GM12878 (cell line): ENCODE measurements around the gene C19orf73. TPM values are rescaled to one million over a fixed set of nuclear protein-coding genes. Genes with fewer than 3 reads are reported as not detected.

ENCODE experiments used
- ATAC-seq: fragments of 200-7000 bp; cut with Tn5 transposase; 3 replicates; pipeline ENCODE4 v1.9.1; 2020; ENCODE audit warnings: mild to moderate bottlenecking, moderate library complexity
- BruUV-seq: library from RNA; stranded (reverse); fragments of 400-500 nt; replicated peaks from 2 replicates; lab custom pipeline; 2021; lab: Mats Ljungman, UMichigan
- CTCF ChIA-PET: fragments of 300-600 bp; sonication (Branson Sonifier 250); formaldehyde crosslinking; extraction: SDS; loops from one replicate; lab custom pipeline; 2021; ENCODE audit warnings: inconsistent platforms; lab: Yijun Ruan, JAX
- POLR2A ChIA-PET: fragments of 350-600 bp; formaldehyde crosslinking; extraction: SDS; loops from one replicate; lab custom pipeline; 2021; ENCODE audit warnings: inconsistent platforms; lab: Charles Lee
- RAD21 ChIA-PET: fragments of 300-600 bp; sonication (Branson Sonifier 250); formaldehyde crosslinking; loops from one replicate; lab custom pipeline; 2023; ENCODE audit warnings: antibody characterized with exemption; ENCODE audit not compliant: unreplicated experiment; lab: Charles Lee
- SMC1A ChIA-PET: fragments of 300-600 bp; sonication (Branson Sonifier 250); formaldehyde crosslinking; loops from one replicate; lab custom pipeline; 2023; ENCODE audit not compliant: unreplicated experiment, uncharacterized antibody; lab: Charles Lee
- DNase-seq: peaks from one replicate; pipeline ENCODE4 v3.0.0-alpha.2; 2011; ENCODE audit warnings: low read depth, low spot score
- FAIRE-seq: peaks from 3 replicates; lab custom pipeline; 2011; peaks lifted over from hg19 to GRCh38; lab: Jason Lieb, UNC
- H2AFZ ChIP-seq: 2 replicates; pipeline ENCODE4 v1.6.0; 2011; ENCODE audit warnings: low read depth, low read length, control low read depth; ENCODE audit not compliant: control insufficient read depth
- H3K27ac ChIP-seq: 2 replicates; pipeline ENCODE4 v1.5.1; 2011; ENCODE audit warnings: control low read depth; ENCODE audit not compliant: control insufficient read depth, insufficient read depth
- H3K27me3 ChIP-seq, 2 experiments: replicated peaks in 1 of 2; 2 replicates each; pipeline versions ENCODE4 v1.6.0 to v1.6.1; 2011; ENCODE audit warnings: low read length in 1 of 2; ENCODE audit not compliant: control insufficient read depth in 2 of 2, insufficient read depth in 2 of 2
- H3K36me3 ChIP-seq, 2 experiments: 2 replicates each; pipeline ENCODE4 v1.5.1; 2011; ENCODE audit warnings: low read length in 1 of 2; ENCODE audit not compliant: control insufficient read depth in 2 of 2, insufficient read depth in 2 of 2
- H3K4me1 ChIP-seq: 2 replicates; pipeline ENCODE4 v1.6.1; 2011; ENCODE audit warnings: mild to moderate bottlenecking, low read length, moderate library complexity, mixed read lengths; ENCODE audit not compliant: control insufficient read depth, insufficient read depth
- H3K4me2 ChIP-seq: 2 replicates; pipeline ENCODE4 v1.6.0; 2011; ENCODE audit warnings: control low read depth; ENCODE audit not compliant: control insufficient read depth, insufficient read depth
- H3K4me3 ChIP-seq: fragments of 200-600 bp; sonication (generic); 2 replicates; pipeline ENCODE4 v1.5.1; 2016
- H3K79me2 ChIP-seq: 2 replicates; pipeline ENCODE4 v1.6.0; 2011; ENCODE audit warnings: low read length; ENCODE audit not compliant: control insufficient read depth, insufficient read depth
- H3K9ac ChIP-seq: 2 replicates; pipeline ENCODE4 v1.8.0; 2011; ENCODE audit warnings: low read length, control low read depth, mixed read lengths; ENCODE audit not compliant: control insufficient read depth, insufficient read depth
- H3K9me3 ChIP-seq: replicated peaks from 3 replicates; pipeline ENCODE4 v1.5.1; 2011; ENCODE audit warnings: mild to moderate bottlenecking, low read length; ENCODE audit not compliant: control insufficient read depth, insufficient read depth
- H4K20me1 ChIP-seq: 2 replicates; pipeline ENCODE4 v1.6.0; 2011; ENCODE audit not compliant: control insufficient read depth, insufficient read depth
- ATF7 ChIP-seq: fragments of 450-650 bp; IDR thresholded peaks from 2 replicates; pipeline ENCODE4 v1.6.1; 2016; ENCODE audit warnings: low read depth, mild to moderate bottlenecking
- DPF2 ChIP-seq: fragments of 450-650 bp; IDR thresholded peaks from 2 replicates; pipeline ENCODE4 v1.6.1; 2017; ENCODE audit warnings: mild to moderate bottlenecking
- KAT2A ChIP-seq: conservative IDR thresholded peaks from 2 replicates; pipeline ENCODE4 v1.6.1; 2011; ENCODE audit warnings: low read depth, low read length; ENCODE audit not compliant: control insufficient read depth
- MTA2 ChIP-seq: fragments of 450-650 bp; IDR thresholded peaks from 2 replicates; pipeline ENCODE4 v1.6.1; 2016; ENCODE audit warnings: low read depth, mild to moderate bottlenecking, moderate library complexity
- NBN ChIP-seq: fragments of 450-650 bp; IDR thresholded peaks from 2 replicates; pipeline ENCODE4 v1.6.1; 2016
- POLR2A ChIP-seq: IDR thresholded peaks from 2 replicates; pipeline ENCODE4 v1.6.1; 2011; ENCODE audit warnings: low read depth, mild to moderate bottlenecking, low read length
- WGBS: methylation state at CpG from one replicate; pipeline ENCODE4 v1.1.6; 2016; ENCODE audit warnings: low lambda C conversion rate; ENCODE audit not compliant: insufficient replicate concordance, insufficient coverage; ENCODE audit errors: missing lambda C conversion rate; 5-methylcytosine and 5-hydroxymethylcytosine counted together
- in situ Hi-C: fragments of 300-500 bp; cut with MboI; formaldehyde crosslinking; loops from 9 replicates; pipeline ENCODE4 v1.14.3; 2018; ENCODE audit warnings: mixed read lengths
- intact Hi-C: fragments of 100-400 bp; cut with micrococcal nuclease; formaldehyde crosslinking; loops from one replicate; pipeline ENCODE4 v1.14.2; 2022; ENCODE audit not compliant: unreplicated experiment
- polyA plus RNA-seq, 11 experiments: library from polyadenylated mRNA; depleted of rRNA in 4 of 11; unstranded in 6 of 11; stranded (reverse) in 5 of 11; fragments of >200 nt; fragmentation: Nextera tagmentation in 4 of 11; fragmentation: Illumina TruSeq in 1 of 11; extraction: Ambion mirVana in 4 of 11; extraction: Trizol in 1 of 11; gene quantifications; 1 replicate in 1 of 11; 2 replicates in 10 of 11; pipeline versions ENCODE4 v1.2.1 to v1.2.3, GENCODE V29; 2011 to 2016; ENCODE audit warnings: inconsistent platforms in 2 of 11, missing spikeins in 2 of 11, low read depth in 1 of 11
- total RNA-seq, 4 experiments: library from RNA; depleted of rRNA in 3 of 4; stranded (reverse); fragments of >200 nt in 3 of 4; fragmentation: Illumina TruSeq in 1 of 4; extraction: Trizol in 1 of 4; gene quantifications; 2 replicates each; pipeline versions ENCODE4 v1.2.1 to v1.2.3, GENCODE V29; 2013 to 2021
- TF ChIP-seq, protein P1 (sequence below): fragments of 450-650 bp; IDR thresholded peaks from 2 replicates; pipeline ENCODE4 v1.6.1; 2017; ENCODE audit warnings: mild to moderate bottlenecking, moderate library complexity
- TF ChIP-seq, protein P2 (sequence below): fragments of 150-350 bp; IDR thresholded peaks from 2 replicates; pipeline ENCODE4 v1.6.1; 2014; ENCODE audit warnings: mild to moderate bottlenecking, low read depth, low read length
- TF ChIP-seq, protein P3 (sequence below): fragments of 450-650 bp; IDR thresholded peaks from 2 replicates; pipeline ENCODE4 v1.6.1; 2014; ENCODE audit warnings: mild to moderate bottlenecking
- TF ChIP-seq, protein P4 (sequence below): fragments of 450-650 bp; IDR thresholded peaks from 2 replicates; pipeline ENCODE4 v1.6.1; 2017; ENCODE audit warnings: antibody characterized with exemption, mild to moderate bottlenecking, moderate library complexity

C19orf73 gene
- total and polyA plus RNA-seq, 10 of the 15 experiments (the other 5 are each of a cell fraction or from before 2014, with no cell fraction given): 0.20 to 2.0 (median 0.80) TPM

DNA sequence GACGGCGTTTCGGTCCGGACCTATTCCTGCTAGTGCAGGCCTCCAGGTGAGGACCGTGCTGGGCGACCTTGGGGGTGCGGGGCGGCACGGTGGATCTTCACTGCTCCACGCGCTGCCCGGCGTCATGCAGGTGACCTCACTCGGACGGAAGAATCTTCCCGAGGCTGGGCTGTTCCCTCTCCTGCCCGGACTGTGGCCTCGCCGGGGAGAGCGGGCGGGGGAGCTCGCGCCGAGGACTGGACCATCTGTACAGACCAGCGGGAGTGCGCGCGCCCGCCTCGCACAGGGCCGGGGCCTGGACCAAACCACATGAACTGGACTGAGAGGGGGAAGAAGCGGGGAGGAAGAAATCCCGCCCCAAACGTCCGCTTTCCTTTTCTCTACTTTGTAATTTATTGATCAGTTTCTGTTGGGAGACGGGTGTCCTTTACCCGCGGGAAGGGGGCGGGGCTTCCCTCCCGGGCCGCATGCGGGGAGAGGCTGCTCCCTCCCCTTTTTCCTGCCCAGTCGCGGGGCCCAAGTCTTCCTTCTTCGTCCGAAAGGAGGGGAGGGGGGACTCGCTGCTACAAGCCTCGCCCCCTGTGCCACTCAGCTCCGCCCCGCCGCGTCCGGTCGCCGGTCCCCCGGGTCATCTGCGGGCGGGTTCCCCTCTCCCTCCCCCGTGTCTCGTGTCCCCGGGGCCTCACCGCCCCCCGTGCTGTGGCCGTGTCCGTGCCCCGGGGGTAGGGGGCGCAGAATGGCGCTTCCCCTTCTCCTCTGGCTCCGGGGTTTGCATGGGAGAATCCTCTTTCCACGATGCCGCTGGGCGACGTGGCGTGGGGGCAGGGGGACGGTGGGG lies 31.4 kb upstream of the C19orf73 start:
- SMC1A ChIA-PET: interaction anchor here (1.2 kb wide), 1 partner anchor 48 kb away, joined by 4 read pairs; no protein-coding TSS in a partner anchor
- peaks cover 4% of the 10 kb centered on the region; the same call in 2 of the 3 replicates for H3K9me3 ChIP-seq
- TF ChIP-seq KAT2A (no peak), MTA2 (peak; percentile 21; the same call in 1 of the 2 replicates), POLR2A (no peak), DPF2 (peak; percentile 43; the same call in 1 of the 2 replicates), NBN (peak; percentile 82; the same call in 1 of the 2 replicates), ATF7 (peak; percentile 99)
- TF ChIP-seq, protein P1, sequence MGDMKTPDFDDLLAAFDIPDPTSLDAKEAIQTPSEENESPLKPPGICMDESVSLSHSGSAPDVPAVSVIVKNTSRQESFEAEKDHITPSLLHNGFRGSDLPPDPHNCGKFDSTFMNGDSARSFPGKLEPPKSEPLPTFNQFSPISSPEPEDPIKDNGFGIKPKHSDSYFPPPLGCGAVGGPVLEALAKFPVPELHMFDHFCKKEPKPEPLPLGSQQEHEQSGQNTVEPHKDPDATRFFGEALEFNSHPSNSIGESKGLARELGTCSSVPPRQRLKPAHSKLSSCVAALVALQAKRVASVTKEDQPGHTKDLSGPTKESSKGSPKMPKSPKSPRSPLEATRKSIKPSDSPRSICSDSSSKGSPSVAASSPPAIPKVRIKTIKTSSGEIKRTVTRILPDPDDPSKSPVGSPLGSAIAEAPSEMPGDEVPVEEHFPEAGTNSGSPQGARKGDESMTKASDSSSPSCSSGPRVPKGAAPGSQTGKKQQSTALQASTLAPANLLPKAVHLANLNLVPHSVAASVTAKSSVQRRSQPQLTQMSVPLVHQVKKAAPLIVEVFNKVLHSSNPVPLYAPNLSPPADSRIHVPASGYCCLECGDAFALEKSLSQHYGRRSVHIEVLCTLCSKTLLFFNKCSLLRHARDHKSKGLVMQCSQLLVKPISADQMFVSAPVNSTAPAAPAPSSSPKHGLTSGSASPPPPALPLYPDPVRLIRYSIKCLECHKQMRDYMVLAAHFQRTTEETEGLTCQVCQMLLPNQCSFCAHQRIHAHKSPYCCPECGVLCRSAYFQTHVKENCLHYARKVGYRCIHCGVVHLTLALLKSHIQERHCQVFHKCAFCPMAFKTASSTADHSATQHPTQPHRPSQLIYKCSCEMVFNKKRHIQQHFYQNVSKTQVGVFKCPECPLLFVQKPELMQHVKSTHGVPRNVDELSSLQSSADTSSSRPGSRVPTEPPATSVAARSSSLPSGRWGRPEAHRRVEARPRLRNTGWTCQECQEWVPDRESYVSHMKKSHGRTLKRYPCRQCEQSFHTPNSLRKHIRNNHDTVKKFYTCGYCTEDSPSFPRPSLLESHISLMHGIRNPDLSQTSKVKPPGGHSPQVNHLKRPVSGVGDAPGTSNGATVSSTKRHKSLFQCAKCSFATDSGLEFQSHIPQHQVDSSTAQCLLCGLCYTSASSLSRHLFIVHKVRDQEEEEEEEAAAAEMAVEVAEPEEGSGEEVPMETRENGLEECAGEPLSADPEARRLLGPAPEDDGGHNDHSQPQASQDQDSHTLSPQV: no peak
- TF ChIP-seq, protein P2, sequence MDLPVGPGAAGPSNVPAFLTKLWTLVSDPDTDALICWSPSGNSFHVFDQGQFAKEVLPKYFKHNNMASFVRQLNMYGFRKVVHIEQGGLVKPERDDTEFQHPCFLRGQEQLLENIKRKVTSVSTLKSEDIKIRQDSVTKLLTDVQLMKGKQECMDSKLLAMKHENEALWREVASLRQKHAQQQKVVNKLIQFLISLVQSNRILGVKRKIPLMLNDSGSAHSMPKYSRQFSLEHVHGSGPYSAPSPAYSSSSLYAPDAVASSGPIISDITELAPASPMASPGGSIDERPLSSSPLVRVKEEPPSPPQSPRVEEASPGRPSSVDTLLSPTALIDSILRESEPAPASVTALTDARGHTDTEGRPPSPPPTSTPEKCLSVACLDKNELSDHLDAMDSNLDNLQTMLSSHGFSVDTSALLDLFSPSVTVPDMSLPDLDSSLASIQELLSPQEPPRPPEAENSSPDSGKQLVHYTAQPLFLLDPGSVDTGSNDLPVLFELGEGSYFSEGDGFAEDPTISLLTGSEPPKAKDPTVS: no peak
- TF ChIP-seq, protein P3, sequence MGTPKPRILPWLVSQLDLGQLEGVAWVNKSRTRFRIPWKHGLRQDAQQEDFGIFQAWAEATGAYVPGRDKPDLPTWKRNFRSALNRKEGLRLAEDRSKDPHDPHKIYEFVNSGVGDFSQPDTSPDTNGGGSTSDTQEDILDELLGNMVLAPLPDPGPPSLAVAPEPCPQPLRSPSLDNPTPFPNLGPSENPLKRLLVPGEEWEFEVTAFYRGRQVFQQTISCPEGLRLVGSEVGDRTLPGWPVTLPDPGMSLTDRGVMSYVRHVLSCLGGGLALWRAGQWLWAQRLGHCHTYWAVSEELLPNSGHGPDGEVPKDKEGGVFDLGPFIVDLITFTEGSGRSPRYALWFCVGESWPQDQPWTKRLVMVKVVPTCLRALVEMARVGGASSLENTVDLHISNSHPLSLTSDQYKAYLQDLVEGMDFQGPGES: 0 out of 2 replicates have a peak, but pooled peaks have one; percentile 3
- TF ChIP-seq, protein P4, sequence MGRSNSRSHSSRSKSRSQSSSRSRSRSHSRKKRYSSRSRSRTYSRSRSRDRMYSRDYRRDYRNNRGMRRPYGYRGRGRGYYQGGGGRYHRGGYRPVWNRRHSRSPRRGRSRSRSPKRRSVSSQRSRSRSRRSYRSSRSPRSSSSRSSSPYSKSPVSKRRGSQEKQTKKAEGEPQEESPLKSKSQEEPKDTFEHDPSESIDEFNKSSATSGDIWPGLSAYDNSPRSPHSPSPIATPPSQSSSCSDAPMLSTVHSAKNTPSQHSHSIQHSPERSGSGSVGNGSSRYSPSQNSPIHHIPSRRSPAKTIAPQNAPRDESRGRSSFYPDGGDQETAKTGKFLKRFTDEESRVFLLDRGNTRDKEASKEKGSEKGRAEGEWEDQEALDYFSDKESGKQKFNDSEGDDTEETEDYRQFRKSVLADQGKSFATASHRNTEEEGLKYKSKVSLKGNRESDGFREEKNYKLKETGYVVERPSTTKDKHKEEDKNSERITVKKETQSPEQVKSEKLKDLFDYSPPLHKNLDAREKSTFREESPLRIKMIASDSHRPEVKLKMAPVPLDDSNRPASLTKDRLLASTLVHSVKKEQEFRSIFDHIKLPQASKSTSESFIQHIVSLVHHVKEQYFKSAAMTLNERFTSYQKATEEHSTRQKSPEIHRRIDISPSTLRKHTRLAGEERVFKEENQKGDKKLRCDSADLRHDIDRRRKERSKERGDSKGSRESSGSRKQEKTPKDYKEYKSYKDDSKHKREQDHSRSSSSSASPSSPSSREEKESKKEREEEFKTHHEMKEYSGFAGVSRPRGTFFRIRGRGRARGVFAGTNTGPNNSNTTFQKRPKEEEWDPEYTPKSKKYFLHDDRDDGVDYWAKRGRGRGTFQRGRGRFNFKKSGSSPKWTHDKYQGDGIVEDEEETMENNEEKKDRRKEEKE: peak; percentile 90

More for the DNA sequence above, 31.4 kb upstream of the C19orf73 start:
- Histone ChIP-seq H3K36me3 (no peaks in the 10 kb centered on the region), H3K4me3 (peak overlapping the region; percentile 63; the same call in 1 of the 2 replicates), H3K4me2 (peak overlapping the region; percentile 82), H3K9ac (no peak overlapping the region), H3K27ac (no peak overlapping the region), H3K27me3 (peaks cover 6 to 22% of the 10 kb centered on the region in 2 experiments), H2AFZ (peak overlapping the region; percentile 13), H4K20me1 (no peaks in the 10 kb centered on the region), H3K79me2 (no peaks in the 10 kb centered on the region), H3K4me1 (peaks cover 10% of the 10 kb centered on the region)
- intact Hi-C loops: no loop called here
- BruUV-seq: no TSS peak
- WGBS: 2% methylated on average over 58 of the region's 75 CpGs
- DNase-seq (no peak), ATAC-seq (peak; percentile 77), FAIRE-seq (no peak)
- POLR2A ChIA-PET: interaction anchor here (0.6 to 1.0 kb wide), 2 partner anchors 34 to 157 kb away, joined by 3 to 8 read pairs; partner anchors contain the start of gene RUVBL2
- RAD21 ChIA-PET: interaction anchor here (1.1 to 1.6 kb wide), 2 partner anchors 23 to 157 kb away, joined by 3 to 5 read pairs; partner anchors contain the start of gene RUVBL2
- in situ Hi-C loops: no loop called here
- CTCF ChIA-PET: interaction anchor here (1.0 to 2.5 kb wide), 4 partner anchors 48 to 157 kb away, joined by 3 to 9 read pairs (median 6); partner anchors contain the start of genes GYS1 and RUVBL2
